ENCODE results near the gene MRPS18B.

GRCh38 chr6:30570263-30570662 is 47.4 kb upstream of the MRPS18B start:
- TF ChIP-seq, protein P1, sequence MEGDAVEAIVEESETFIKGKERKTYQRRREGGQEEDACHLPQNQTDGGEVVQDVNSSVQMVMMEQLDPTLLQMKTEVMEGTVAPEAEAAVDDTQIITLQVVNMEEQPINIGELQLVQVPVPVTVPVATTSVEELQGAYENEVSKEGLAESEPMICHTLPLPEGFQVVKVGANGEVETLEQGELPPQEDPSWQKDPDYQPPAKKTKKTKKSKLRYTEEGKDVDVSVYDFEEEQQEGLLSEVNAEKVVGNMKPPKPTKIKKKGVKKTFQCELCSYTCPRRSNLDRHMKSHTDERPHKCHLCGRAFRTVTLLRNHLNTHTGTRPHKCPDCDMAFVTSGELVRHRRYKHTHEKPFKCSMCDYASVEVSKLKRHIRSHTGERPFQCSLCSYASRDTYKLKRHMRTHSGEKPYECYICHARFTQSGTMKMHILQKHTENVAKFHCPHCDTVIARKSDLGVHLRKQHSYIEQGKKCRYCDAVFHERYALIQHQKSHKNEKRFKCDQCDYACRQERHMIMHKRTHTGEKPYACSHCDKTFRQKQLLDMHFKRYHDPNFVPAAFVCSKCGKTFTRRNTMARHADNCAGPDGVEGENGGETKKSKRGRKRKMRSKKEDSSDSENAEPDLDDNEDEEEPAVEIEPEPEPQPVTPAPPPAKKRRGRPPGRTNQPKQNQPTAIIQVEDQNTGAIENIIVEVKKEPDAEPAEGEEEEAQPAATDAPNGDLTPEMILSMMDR (IDR thresholded peaks at IDR 0.05) = no peak
- no peak for TF ChIP-seq POLR2A (IDR thresholded peaks at IDR 0.05)

Data from Peyer's patch (tissue), 4 donors.